ENCODE results near the gene MAN2A2. TPM values are rescaled to one million over a fixed set of nuclear protein-coding genes. Genes with fewer than 3 reads are reported as not detected.
A peak's percentile ranks its signal among the peaks of the same experiment; 100 is the strongest.
"Not testable (repeated sequence)": the region's sequence is repeated elsewhere in the genome, so short reads cannot be mapped to it uniquely, and the experiment has no call there.

MAN2A2 gene
- total RNA-seq, 1 experiment from 2014 or later = 3.9 TPM

GRCh38 chr15:90918835-90919234 is 15.7 kb downstream of the MAN2A2 start:
- Histone ChIP-seq H3K4me1 (replicated peaks) (no peaks in the 10 kb centered on the region), H3K27ac (no peak overlapping the region), H3K27me3 (replicated peaks) (no peaks in the 10 kb centered on the region), H3K36me3 (peaks cover 23% of the 10 kb centered on the region), H3K4me3 (no peak overlapping the region), H3K9me3 (replicated peaks) (no peaks in the 10 kb centered on the region)
- no peak for DNase-seq (ENCODE audit: low read depth in 1 of 2, low spot score in 2 of 2)

GRCh38 chr15:90921887-90922286 is 18.8 kb downstream of the MAN2A2 start:
- H3K9me3 ChIP-seq (replicated peaks) = no peaks in the 10 kb centered on the region
- H3K36me3 ChIP-seq = peaks cover 16% of the 10 kb centered on the region
- H3K27me3 ChIP-seq (replicated peaks) = no peaks in the 10 kb centered on the region
- no peak for DNase-seq (ENCODE audit: low read depth in 1 of 2, low spot score in 2 of 2)
- H3K4me3 ChIP-seq = no peak overlapping the region
- H3K4me1 ChIP-seq (replicated peaks) = no peaks in the 10 kb centered on the region
- no peak overlapping the region for H3K27ac ChIP-seq

- not testable (repeated sequence) for H3K9me3 ChIP-seq (replicated peaks); H3K4me1 ChIP-seq (replicated peaks); H3K27me3 ChIP-seq (replicated peaks); DNase-seq (ENCODE audit: low read depth in 1 of 2, low spot score in 2 of 2); H3K27ac ChIP-seq; H3K4me3 ChIP-seq
- H3K36me3 ChIP-seq = peaks cover 16% of the 10 kb centered on the region
Measured at GRCh38 chr15:90922712-90923322, 19.7 kb downstream of the MAN2A2 start.

DNA sequence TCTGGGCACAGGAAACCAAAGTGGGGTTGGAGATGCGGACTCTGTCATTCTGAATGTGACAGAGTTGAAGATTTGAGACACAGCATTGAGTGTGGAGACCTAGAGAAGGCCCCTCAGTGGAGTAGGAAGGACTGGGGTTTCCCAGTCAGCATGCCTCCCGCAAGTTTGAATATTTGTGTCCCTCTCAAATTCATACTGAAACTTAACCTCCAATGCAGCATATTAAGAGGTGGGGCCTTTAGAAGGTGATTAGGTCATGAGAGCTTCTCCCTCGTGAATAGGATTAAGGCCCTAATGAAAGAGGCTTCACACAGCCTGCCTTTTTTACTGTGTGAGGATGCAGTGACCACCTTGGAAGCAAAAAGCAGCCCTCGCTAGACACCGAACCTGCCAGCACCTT is 21.3 kb downstream of the MAN2A2 start:
- H3K27me3 ChIP-seq (replicated peaks) = no peaks in the 10 kb centered on the region
- peaks cover 8% of the 10 kb centered on the region for H3K36me3 ChIP-seq
- H3K27ac ChIP-seq = no peak overlapping the region
- no peaks in the 10 kb centered on the region for H3K9me3 ChIP-seq (replicated peaks)
- H3K4me1 ChIP-seq (replicated peaks) = no peaks in the 10 kb centered on the region
- no peak overlapping the region for H3K4me3 ChIP-seq
- DNase-seq (ENCODE audit: low read depth in 1 of 2, low spot score in 2 of 2) = no peak

DNA sequence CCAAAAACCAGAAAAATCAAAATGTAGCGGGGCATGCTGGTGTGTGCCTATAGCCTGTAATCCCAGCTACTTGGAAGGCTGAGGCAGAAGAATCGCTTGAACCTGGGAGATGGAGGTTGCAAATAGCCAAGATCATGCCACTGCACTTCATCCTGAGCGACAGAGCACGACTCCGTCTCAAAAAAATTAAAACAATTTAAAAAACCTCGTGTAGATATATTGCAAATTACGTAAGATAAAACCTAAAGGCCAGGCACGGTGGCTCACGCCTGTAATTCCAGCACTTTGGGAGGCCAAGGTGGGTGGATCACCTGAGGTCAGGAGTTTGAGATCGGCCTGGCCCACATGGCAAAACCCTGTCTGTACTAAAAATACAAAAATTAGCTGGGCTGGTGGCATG is 23.7 kb downstream of the MAN2A2 start:
- not testable (repeated sequence) for H3K4me3 ChIP-seq; H3K27ac ChIP-seq; H3K36me3 ChIP-seq; H3K27me3 ChIP-seq (replicated peaks); H3K9me3 ChIP-seq (replicated peaks); DNase-seq (ENCODE audit: low read depth in 1 of 2, low spot score in 2 of 2); H3K4me1 ChIP-seq (replicated peaks)

GRCh38 chr15:90928106-90928505 is 25.0 kb downstream of the MAN2A2 start:
- H3K9me3 ChIP-seq (replicated peaks); H3K27ac ChIP-seq; H3K27me3 ChIP-seq (replicated peaks); H3K36me3 ChIP-seq; DNase-seq (ENCODE audit: low read depth in 1 of 2, low spot score in 2 of 2); H3K4me3 ChIP-seq: not testable (repeated sequence)
- H3K4me1 ChIP-seq (replicated peaks) = peaks cover 15% of the 10 kb centered on the region

DNA sequence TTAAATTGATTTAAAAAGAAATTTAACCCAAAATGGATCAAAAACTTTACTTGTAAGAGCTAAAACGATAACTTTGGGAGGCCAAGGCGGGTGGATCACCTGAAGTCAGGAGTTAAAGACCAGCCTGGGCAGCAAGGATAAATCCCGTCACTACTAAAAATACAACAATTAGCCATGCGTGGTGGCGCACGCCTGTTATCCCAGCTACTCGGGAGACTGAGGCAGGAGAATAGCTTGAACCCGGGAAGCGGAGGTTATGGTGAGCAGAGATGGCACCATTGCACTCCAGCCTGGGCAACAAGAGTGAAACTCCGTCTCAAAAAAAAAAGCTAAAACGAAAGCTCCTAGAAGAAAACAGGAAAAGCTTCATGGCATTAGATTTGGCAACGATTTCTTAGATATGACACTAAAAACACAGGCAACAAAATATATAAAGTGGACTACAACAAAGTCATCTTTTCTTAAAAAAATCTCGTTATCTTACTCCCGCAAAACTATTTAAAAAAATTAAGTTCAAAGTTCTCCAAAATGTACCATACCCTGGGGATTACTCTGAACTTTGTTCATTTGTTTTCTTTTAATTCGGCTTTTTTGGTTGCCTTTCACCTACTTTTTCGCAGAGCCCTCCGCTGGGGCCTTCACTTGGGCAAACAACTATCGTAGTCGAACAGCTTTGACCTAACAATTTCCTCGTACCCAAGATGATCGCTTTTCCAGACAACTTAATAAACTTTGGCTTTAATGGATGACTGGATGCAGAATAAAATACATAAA is 26.3 kb downstream of the MAN2A2 start:
- DNase-seq (ENCODE audit: low read depth in 1 of 2, low spot score in 2 of 2) = no peak
- Histone ChIP-seq H3K36me3 (no peaks in the 10 kb centered on the region), H3K4me1 (replicated peaks) (peaks cover 20% of the 10 kb centered on the region), H3K27me3 (replicated peaks) (no peaks in the 10 kb centered on the region), H3K27ac (peak overlapping the region; percentile 80), H3K9me3 (replicated peaks) (no peaks in the 10 kb centered on the region), H3K4me3 (peak overlapping the region; percentile 47)

DNA sequence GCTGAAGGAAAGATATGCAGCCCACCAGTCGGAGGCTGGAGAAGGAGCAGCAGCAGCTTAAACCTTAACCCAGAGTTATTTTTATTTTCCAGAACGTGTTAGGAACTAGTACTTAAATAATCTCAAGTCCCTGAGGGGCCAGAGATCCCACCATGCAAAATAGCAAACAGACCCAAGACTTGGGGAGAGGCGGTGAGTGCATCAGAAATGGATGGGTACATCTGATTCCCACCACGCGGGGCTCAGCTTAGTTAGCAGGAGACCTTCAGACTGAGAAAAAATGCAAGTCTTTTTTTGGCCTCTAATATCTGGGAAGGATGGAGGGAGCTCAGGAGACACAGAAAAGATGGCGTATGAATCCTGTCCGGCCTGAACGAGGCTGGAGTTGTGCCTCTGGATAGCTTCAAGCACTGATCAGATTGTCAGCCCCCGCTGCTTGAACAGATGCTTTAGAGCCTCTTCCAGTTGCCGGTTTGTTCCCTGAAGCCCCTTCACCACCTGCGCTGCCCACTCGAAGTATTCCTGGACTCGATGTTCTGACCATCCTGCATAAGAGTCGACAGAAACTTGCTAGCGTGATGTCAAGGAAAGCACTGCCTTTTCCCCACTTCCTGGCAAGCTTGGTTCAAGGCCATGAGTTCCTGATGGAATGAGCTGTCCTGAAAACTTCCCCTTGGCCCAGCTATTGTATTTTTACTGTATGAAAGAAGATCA is 27.9 kb downstream of the MAN2A2 start:
- no peaks in the 10 kb centered on the region; the same call in none of the 2 replicates for H3K36me3 ChIP-seq
- no peaks in the 10 kb centered on the region for H3K9me3 ChIP-seq (replicated peaks)
- H3K27ac ChIP-seq = no peak overlapping the region
- H3K27me3 ChIP-seq (replicated peaks) = no peaks in the 10 kb centered on the region
- DNase-seq (ENCODE audit: low read depth in 1 of 2, low spot score in 2 of 2) = no peak
- no peak overlapping the region for H3K4me3 ChIP-seq
- peaks cover 30% of the 10 kb centered on the region for H3K4me1 ChIP-seq (replicated peaks)

DNA sequence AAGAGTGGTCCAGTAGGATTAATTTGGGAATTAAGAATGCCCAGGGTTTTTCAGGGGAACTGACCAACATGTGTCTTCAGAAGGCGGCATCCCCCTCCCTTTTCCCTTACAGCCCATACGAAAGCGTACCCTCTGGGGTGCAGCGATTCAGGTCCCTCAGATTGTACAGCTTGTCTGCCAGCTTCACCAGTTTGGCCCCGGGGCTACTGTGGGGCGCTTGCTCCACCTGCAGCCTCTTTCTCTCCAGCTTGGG is 28.4 kb downstream of the MAN2A2 start:
- Histone ChIP-seq H3K4me3 (peak overlapping the region; percentile 59; the same call in 1 of the 2 replicates), H3K9me3 (replicated peaks) (no peaks in the 10 kb centered on the region), H3K4me1 (replicated peaks) (peaks cover 34% of the 10 kb centered on the region), H3K27ac (no peak overlapping the region), H3K36me3 (peaks cover 5% of the 10 kb centered on the region), H3K27me3 (replicated peaks) (no peaks in the 10 kb centered on the region)
- DNase-seq (ENCODE audit: low read depth in 1 of 2, low spot score in 2 of 2) = no peak

GRCh38 chr15:90931828-90932659 is 28.9 kb downstream of the MAN2A2 start, which contains the start of gene HDDC3:
HDDC3 (minus strand) TSS chr15:90932549; CDS start chr15:90932540, 9 bp downstream.
- H3K4me3 ChIP-seq = peak within 1 kb of the TSS; percentile 59
- no peaks in the 10 kb centered on the region for H3K27me3 ChIP-seq (replicated peaks)
- no peak within 1 kb of the TSS for H3K27ac ChIP-seq
- peaks cover 38% of the 10 kb centered on the region for H3K4me1 ChIP-seq (replicated peaks)
- no peaks in the 10 kb centered on the region for H3K9me3 ChIP-seq (replicated peaks)
- DNase-seq (ENCODE audit: low read depth in 1 of 2, low spot score in 2 of 2) = peak; percentile 74 to 89
- peaks cover 10% of the 10 kb centered on the region for H3K36me3 ChIP-seq

- no peak overlapping the region for H3K27ac ChIP-seq
- H3K4me3 ChIP-seq = peak overlapping the region; percentile 59
- H3K36me3 ChIP-seq = peaks cover 14% of the 10 kb centered on the region
- H3K4me1 ChIP-seq (replicated peaks) = peaks cover 38% of the 10 kb centered on the region
- H3K9me3 ChIP-seq (replicated peaks) = no peaks in the 10 kb centered on the region
- no peaks in the 10 kb centered on the region for H3K27me3 ChIP-seq (replicated peaks)
- no peak for DNase-seq (ENCODE audit: low read depth in 1 of 2, low spot score in 2 of 2)
Measured at GRCh38 chr15:90932660-90932991, 29.5 kb downstream of the MAN2A2 start.

GRCh38 chr15:90933301-90933700 is 30.2 kb downstream of the MAN2A2 start:
- no peak for DNase-seq (ENCODE audit: low read depth in 1 of 2, low spot score in 2 of 2)
- Histone ChIP-seq H3K27me3 (replicated peaks) (no peaks in the 10 kb centered on the region), H3K27ac (no peak overlapping the region), H3K9me3 (replicated peaks) (no peaks in the 10 kb centered on the region), H3K4me1 (replicated peaks) (peaks cover 38% of the 10 kb centered on the region), H3K36me3 (peaks cover 19% of the 10 kb centered on the region), H3K4me3 (no peak overlapping the region)

GRCh38 chr15:90934256-90934948 is 31.3 kb downstream of the MAN2A2 start:
- DNase-seq (ENCODE audit: low read depth in 1 of 2, low spot score in 2 of 2) = peak; percentile 78 to 87
- no peaks in the 10 kb centered on the region for H3K27me3 ChIP-seq (replicated peaks)
- no peaks in the 10 kb centered on the region for H3K9me3 ChIP-seq (replicated peaks)
- peaks cover 30% of the 10 kb centered on the region for H3K36me3 ChIP-seq
- peaks cover 38% of the 10 kb centered on the region for H3K4me1 ChIP-seq (replicated peaks)
- H3K4me3 ChIP-seq = peak overlapping the region; percentile 62
- no peak overlapping the region for H3K27ac ChIP-seq

Measured in SJSA1 (cell line).